SU-DHL-6 (cell line): ENCODE measurements around the gene STXBP5.
A peak's percentile ranks its signal among the peaks of the same experiment; 100 is the strongest.

Source experiments
- H2AFZ ChIP-seq: fragments of 200-600 bp; sonication (generic); 2 replicates; pipeline ENCODE4 v1.6.1; 2014; ENCODE audit warnings: low read depth, mild to moderate bottlenecking, moderate library complexity, mixed read lengths, antibody characterized with exemption, low read length; ENCODE audit not compliant: severe bottlenecking
- H3F3A ChIP-seq: fragments of 200-600 bp; shearing (Covaris generic); 2 replicates; pipeline ENCODE4 v1.6.0; 2016; ENCODE audit warnings: antibody characterized with exemption, mild to moderate bottlenecking; ENCODE audit not compliant: insufficient read depth
- H3K27ac ChIP-seq: fragments of 200-600 bp; sonication (generic); 2 replicates; pipeline ENCODE4 v1.5.1; 2016; ENCODE audit warnings: low read depth, mild to moderate bottlenecking, low read length, moderate library complexity, mixed read lengths
- H3K27me3 ChIP-seq: fragments of 200-600 bp; sonication (generic), shearing (Covaris generic); 2 replicates; pipeline ENCODE4 v1.6.0; 2014; ENCODE audit warnings: mild to moderate bottlenecking, low read length
- H3K36me3 ChIP-seq: fragments of 200-600 bp; sonication (generic); 2 replicates; pipeline ENCODE4 v1.6.1; 2014; ENCODE audit warnings: mild to moderate bottlenecking, low read length, mixed read lengths
- H3K4me2 ChIP-seq: fragments of 300-600, 200-600 bp; shearing (Covaris generic), sonication (generic); 2 replicates; pipeline ENCODE4 v1.6.0; 2014; ENCODE audit warnings: low read length, low read depth, mild to moderate bottlenecking; ENCODE audit not compliant: poor library complexity, severe bottlenecking
- H3K4me3 ChIP-seq: fragments of 200-600 bp; sonication (generic); 2 replicates; pipeline ENCODE4 v1.5.1; 2014; ENCODE audit warnings: antibody characterized with exemption, low read length, mild to moderate bottlenecking, mixed read lengths; ENCODE audit not compliant: insufficient read depth, poor library complexity, severe bottlenecking
- H3K79me2 ChIP-seq: fragments of 200-600 bp; sonication (generic); 2 replicates; pipeline ENCODE4 v1.6.1; 2014; ENCODE audit warnings: mild to moderate bottlenecking, low read length, moderate library complexity; ENCODE audit not compliant: insufficient read depth
- H3K9ac ChIP-seq: fragments of 200-600 bp; sonication (generic); 2 replicates; pipeline ENCODE4 v1.7.0; 2014; ENCODE audit warnings: mild to moderate bottlenecking, low read length
- H3K9me2 ChIP-seq: fragments of 200-600 bp; sonication (generic); replicated peaks from 2 replicates; pipeline ENCODE4 v1.6.1; 2014; ENCODE audit warnings: low read length; ENCODE audit not compliant: insufficient read depth
- H3K9me3 ChIP-seq: fragments of 200-600 bp; sonication (generic); 2 replicates; pipeline ENCODE4 v1.6.1; 2014; ENCODE audit warnings: low read length, mixed read lengths; ENCODE audit not compliant: insufficient read depth
- H4K20me1 ChIP-seq: fragments of 200-600 bp; sonication (generic); 2 replicates; pipeline ENCODE4 v1.6.1; 2014; ENCODE audit warnings: low read depth, mild to moderate bottlenecking, antibody characterized with exemption, low read length, moderate library complexity, mixed read lengths
- EZH2phosphoT487 ChIP-seq: fragments of 200-600 bp; sonication (generic), shearing (Covaris generic); conservative IDR thresholded peaks from 2 replicates; pipeline ENCODE4 v1.6.1; 2018; ENCODE audit warnings: mild to moderate bottlenecking, antibody characterized with exemption, low read length, moderate library complexity, mixed read lengths
- TF ChIP-seq, protein P1 (sequence below): fragments of 200-600 bp; sonication (generic); IDR thresholded peaks from one replicate; pipeline ENCODE4 v1.5.1; 2017; ENCODE audit warnings: antibody characterized with exemption, mild to moderate bottlenecking, low read length, moderate library complexity; ENCODE audit not compliant: insufficient read depth, poor library complexity, severe bottlenecking

STXBP5 gene

DNA sequence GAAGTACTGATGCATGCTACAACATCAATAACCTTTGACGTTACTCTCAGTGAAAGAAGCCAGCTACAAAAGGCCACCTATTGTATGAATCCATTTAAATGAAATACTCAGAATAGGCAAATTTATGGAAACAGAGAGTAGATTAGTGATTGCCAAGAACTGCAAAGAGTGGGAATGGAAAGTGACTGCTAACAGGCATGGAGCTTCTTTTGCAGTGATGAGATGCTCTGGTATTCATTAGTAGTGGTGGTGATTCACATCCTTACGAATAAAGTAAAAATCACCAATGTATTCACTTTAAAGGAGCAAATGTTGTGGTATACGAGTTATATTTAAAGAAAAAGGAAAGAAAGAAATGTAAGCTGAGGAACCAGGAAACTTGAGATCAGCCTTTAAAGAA is 177.5 kb downstream of the STXBP5 start:
- no peak overlapping the region for H3K4me3 ChIP-seq
- no peak overlapping the region for H3K4me2 ChIP-seq
- no peaks in the 10 kb centered on the region for H4K20me1 ChIP-seq
- H3K9ac ChIP-seq: no peak overlapping the region
- no peaks in the 10 kb centered on the region for H3F3A ChIP-seq
- no peaks in the 10 kb centered on the region for H3K9me2 ChIP-seq
- H3K27me3 ChIP-seq: no peaks in the 10 kb centered on the region
- H3K9me3 ChIP-seq: no peaks in the 10 kb centered on the region
- H3K36me3 ChIP-seq: peaks cover 14% of the 10 kb centered on the region; the same call in 1 of the 2 replicates
- no peak overlapping the region for H2AFZ ChIP-seq
- H3K27ac ChIP-seq: no peak overlapping the region
- no peaks in the 10 kb centered on the region for H3K79me2 ChIP-seq
- no peak for TF ChIP-seq EZH2phosphoT487
- TF ChIP-seq, protein P1, sequence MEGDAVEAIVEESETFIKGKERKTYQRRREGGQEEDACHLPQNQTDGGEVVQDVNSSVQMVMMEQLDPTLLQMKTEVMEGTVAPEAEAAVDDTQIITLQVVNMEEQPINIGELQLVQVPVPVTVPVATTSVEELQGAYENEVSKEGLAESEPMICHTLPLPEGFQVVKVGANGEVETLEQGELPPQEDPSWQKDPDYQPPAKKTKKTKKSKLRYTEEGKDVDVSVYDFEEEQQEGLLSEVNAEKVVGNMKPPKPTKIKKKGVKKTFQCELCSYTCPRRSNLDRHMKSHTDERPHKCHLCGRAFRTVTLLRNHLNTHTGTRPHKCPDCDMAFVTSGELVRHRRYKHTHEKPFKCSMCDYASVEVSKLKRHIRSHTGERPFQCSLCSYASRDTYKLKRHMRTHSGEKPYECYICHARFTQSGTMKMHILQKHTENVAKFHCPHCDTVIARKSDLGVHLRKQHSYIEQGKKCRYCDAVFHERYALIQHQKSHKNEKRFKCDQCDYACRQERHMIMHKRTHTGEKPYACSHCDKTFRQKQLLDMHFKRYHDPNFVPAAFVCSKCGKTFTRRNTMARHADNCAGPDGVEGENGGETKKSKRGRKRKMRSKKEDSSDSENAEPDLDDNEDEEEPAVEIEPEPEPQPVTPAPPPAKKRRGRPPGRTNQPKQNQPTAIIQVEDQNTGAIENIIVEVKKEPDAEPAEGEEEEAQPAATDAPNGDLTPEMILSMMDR: no peak

DNA sequence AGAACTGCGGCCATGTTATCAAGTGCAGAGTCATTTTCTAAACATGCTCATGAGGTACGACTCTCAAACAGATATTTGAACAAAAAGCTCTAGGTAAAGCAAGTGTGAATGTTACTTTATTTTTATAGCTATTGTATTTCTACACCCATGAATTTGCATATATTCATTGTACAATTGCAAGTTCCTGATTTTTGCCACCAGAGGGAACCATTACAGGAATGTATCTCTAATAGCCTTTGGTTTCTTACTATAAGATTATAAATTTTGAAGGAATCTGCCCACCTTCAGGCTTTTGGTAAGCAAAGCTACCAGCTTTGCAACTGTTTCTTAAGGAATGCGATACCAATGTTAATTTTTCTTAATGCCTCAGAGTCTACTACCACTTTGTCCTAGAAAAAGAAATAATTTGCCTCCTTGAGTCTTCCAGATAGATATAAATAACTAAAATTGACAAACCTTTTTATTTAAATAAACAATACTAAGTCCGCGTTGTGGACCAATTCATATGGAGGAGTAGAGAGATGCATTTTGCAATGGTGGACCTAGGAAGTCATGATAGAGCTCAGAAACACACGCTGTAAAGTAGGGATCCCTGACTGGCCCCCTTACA is 178.8 kb downstream of the STXBP5 start:
- H3K9ac ChIP-seq: no peak overlapping the region
- no peak for TF ChIP-seq EZH2phosphoT487
- TF ChIP-seq, protein P1: peak; percentile 36
- H3K79me2 ChIP-seq: no peaks in the 10 kb centered on the region
- no peaks in the 10 kb centered on the region for H4K20me1 ChIP-seq
- no peaks in the 10 kb centered on the region for H3F3A ChIP-seq
- H3K36me3 ChIP-seq: peaks cover 12% of the 10 kb centered on the region; the same call in 1 of the 2 replicates
- no peaks in the 10 kb centered on the region for H3K27me3 ChIP-seq
- H2AFZ ChIP-seq: no peak overlapping the region
- no peak overlapping the region for H3K4me3 ChIP-seq
- no peaks in the 10 kb centered on the region for H3K9me2 ChIP-seq
- H3K4me2 ChIP-seq: no peak overlapping the region
- H3K27ac ChIP-seq: no peak overlapping the region
- no peaks in the 10 kb centered on the region for H3K9me3 ChIP-seq

DNA sequence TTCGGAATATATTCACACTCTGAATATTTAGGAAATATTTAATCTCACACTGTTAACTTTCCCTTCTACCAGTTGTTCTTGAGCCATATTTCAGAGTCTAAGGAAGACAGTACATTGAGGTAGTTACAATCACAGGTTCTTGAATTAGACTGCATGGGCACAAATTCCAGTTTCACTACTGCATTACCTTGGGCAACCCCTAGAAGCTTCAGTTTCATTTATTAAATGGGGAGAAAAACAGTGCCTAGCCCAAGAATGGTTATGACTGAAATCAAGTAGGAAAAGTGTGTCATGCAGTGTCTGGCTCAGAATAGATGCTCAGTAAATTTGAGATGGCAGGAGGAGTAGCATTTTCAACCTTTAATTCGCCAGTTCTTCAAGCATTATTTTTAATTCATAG is 179.8 kb downstream of the STXBP5 start:
- no peak overlapping the region for H3K27ac ChIP-seq
- no peaks in the 10 kb centered on the region for H3K9me2 ChIP-seq
- H3K9me3 ChIP-seq: no peaks in the 10 kb centered on the region
- no peak overlapping the region for H3K4me3 ChIP-seq
- H3K27me3 ChIP-seq: no peaks in the 10 kb centered on the region
- no peaks in the 10 kb centered on the region for H4K20me1 ChIP-seq
- no peak overlapping the region for H2AFZ ChIP-seq
- no peak overlapping the region for H3K9ac ChIP-seq
- no peak for TF ChIP-seq EZH2phosphoT487
- TF ChIP-seq, protein P1: no peak
- H3K79me2 ChIP-seq: no peaks in the 10 kb centered on the region
- H3K4me2 ChIP-seq: no peak overlapping the region
- H3F3A ChIP-seq: no peaks in the 10 kb centered on the region
- H3K36me3 ChIP-seq: peaks cover 11% of the 10 kb centered on the region; the same call in 1 of the 2 replicates
